Measurements from ENCODE around the gene GJC1.

DNA sequence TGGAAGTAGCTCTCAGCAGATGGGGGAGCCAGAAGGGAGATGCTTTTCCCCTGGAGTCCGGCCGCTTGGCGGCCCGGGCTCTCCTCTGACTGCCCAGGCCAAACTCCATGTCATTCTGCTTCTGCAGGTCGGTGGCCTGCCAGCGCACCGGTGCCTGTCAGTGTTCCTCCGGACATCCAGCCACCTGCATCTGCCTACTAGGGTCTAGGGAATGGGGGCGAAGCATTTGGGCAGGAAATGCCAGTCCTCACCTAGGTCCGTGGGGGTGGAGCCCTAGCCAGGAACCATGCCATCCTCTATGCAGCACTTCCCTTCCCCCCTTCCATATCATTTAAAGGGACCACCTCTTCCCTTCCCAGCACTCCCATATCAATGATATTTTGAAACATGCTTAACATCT, 34.2 kb downstream of the GJC1 start:
- TF ChIP-seq, protein P1, sequence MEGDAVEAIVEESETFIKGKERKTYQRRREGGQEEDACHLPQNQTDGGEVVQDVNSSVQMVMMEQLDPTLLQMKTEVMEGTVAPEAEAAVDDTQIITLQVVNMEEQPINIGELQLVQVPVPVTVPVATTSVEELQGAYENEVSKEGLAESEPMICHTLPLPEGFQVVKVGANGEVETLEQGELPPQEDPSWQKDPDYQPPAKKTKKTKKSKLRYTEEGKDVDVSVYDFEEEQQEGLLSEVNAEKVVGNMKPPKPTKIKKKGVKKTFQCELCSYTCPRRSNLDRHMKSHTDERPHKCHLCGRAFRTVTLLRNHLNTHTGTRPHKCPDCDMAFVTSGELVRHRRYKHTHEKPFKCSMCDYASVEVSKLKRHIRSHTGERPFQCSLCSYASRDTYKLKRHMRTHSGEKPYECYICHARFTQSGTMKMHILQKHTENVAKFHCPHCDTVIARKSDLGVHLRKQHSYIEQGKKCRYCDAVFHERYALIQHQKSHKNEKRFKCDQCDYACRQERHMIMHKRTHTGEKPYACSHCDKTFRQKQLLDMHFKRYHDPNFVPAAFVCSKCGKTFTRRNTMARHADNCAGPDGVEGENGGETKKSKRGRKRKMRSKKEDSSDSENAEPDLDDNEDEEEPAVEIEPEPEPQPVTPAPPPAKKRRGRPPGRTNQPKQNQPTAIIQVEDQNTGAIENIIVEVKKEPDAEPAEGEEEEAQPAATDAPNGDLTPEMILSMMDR (IDR thresholded peaks at IDR 0.05) = no peak
- TF ChIP-seq POLR2AphosphoS5 (IDR thresholded peaks at IDR 0.05) (no peak), POLR2A (IDR thresholded peaks at IDR 0.05) (no peak)

All from breast epithelium (tissue), 3 donors.